MM.1S (cell line): ENCODE data around the gene IL13RA2.

Experiments
- DNase-seq: peaks from one replicate; pipeline ENCODE4 v3.0.0-alpha.2; 2015
- H2AFZ ChIP-seq: fragments of 300-600 bp; sonication (generic); 2 replicates; pipeline ENCODE4 v1.6.0; 2016; ENCODE audit warnings: antibody characterized with exemption, low read length
- H3F3A ChIP-seq: fragments of 300-600 bp; sonication (generic); 2 replicates; pipeline ENCODE4 v1.6.1; 2016; ENCODE audit warnings: mild to moderate bottlenecking, antibody characterized with exemption, low read length, moderate library complexity, mixed read lengths; ENCODE audit not compliant: insufficient read depth
- H3K27ac ChIP-seq: fragments of 300-600 bp; sonication (generic); 2 replicates; pipeline ENCODE4 v1.5.1; 2016; ENCODE audit warnings: mild to moderate bottlenecking, low read length
- H3K27me3 ChIP-seq: fragments of 300-600 bp; sonication (generic); replicated peaks from 2 replicates; pipeline ENCODE4 v1.6.0; 2016; ENCODE audit warnings: low read length; ENCODE audit not compliant: insufficient read depth
- H3K36me3 ChIP-seq: fragments of 300-600 bp; sonication (generic); replicated peaks from 2 replicates; pipeline ENCODE4 v1.6.1; 2016; ENCODE audit warnings: mild to moderate bottlenecking, low read length, mixed read lengths; ENCODE audit not compliant: insufficient read depth
- H3K4me1 ChIP-seq: fragments of 300-600 bp; sonication (generic); 2 replicates; pipeline ENCODE4 v1.6.1; 2016; ENCODE audit warnings: low read length, mixed read lengths
- H3K4me2 ChIP-seq: fragments of 300-600 bp; sonication (generic); 2 replicates; pipeline ENCODE4 v1.6.0; 2016; ENCODE audit warnings: low read depth, low read length
- H3K4me3 ChIP-seq: fragments of 300-600 bp; sonication (generic); 2 replicates; pipeline ENCODE4 v1.5.1; 2016; ENCODE audit warnings: low read length, mixed read lengths
- H3K79me2 ChIP-seq: fragments of 300-600 bp; sonication (generic); 2 replicates; pipeline ENCODE4 v1.6.1; 2016; ENCODE audit warnings: mixed run types, low read length, mixed read lengths
- H3K9ac ChIP-seq: fragments of 300-600 bp; sonication (generic); 2 replicates; pipeline ENCODE4 v1.6.1; 2016; ENCODE audit warnings: low read length, mixed read lengths
- H3K9me2 ChIP-seq: fragments of 300-600 bp; sonication (generic); replicated peaks from 2 replicates; pipeline ENCODE4 v1.6.1; 2016; ENCODE audit warnings: mild to moderate bottlenecking, low read length, mixed read lengths; ENCODE audit not compliant: insufficient read depth
- H3K9me3 ChIP-seq: fragments of 300-600 bp; sonication (generic); replicated peaks from 2 replicates; pipeline ENCODE4 v1.6.1; 2016; ENCODE audit warnings: mild to moderate bottlenecking, low read length, mixed read lengths; ENCODE audit not compliant: insufficient read depth
- H4K20me1 ChIP-seq: fragments of 300-600 bp; sonication (generic); 2 replicates; pipeline ENCODE4 v1.6.1; 2016; ENCODE audit warnings: mild to moderate bottlenecking, low read length, moderate library complexity, mixed read lengths; ENCODE audit not compliant: insufficient read depth
- EZH2 ChIP-seq: fragments of 300-600 bp; sonication (generic); optimal IDR thresholded peaks from 2 replicates; pipeline ENCODE3; 2017; ENCODE audit warnings: low read depth, mild to moderate bottlenecking, antibody characterized with exemption, low read length, mixed read lengths
- EZH2phosphoT487 ChIP-seq: fragments of 300-600 bp; sonication (generic); IDR thresholded peaks from 2 replicates; pipeline ENCODE4 v1.6.1; 2018; ENCODE audit warnings: antibody characterized with exemption, low read length
- TF ChIP-seq, protein P1 (sequence below): fragments of 300-600 bp; sonication (generic); IDR thresholded peaks from 2 replicates; pipeline ENCODE4 v1.5.1; 2016; ENCODE audit warnings: antibody characterized with exemption, low read length, mixed read lengths

Gene IL13RA2

DNA sequence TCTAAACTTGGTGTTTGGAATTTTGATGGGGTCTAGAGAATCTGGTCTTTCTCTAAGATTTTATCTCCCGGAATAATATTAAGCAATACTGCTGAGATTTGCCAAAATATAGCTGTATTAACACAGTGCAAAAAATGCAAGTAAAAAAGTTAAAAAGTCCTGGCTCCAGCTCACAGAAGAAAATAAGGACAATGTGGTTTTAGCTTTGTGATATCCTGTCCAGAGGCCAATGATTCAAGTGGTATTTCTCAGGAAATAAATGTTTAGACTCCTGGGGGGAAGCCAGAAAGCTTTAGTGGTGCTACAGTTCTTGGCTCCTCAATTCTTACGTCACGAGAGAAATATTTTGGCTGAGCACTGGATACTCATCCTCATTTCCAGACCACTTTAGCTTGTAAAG is 40.9 kb upstream of the IL13RA2 start:
- TF ChIP-seq EZH2 (no peak), EZH2phosphoT487 (no peak)
- TF ChIP-seq, protein P1, sequence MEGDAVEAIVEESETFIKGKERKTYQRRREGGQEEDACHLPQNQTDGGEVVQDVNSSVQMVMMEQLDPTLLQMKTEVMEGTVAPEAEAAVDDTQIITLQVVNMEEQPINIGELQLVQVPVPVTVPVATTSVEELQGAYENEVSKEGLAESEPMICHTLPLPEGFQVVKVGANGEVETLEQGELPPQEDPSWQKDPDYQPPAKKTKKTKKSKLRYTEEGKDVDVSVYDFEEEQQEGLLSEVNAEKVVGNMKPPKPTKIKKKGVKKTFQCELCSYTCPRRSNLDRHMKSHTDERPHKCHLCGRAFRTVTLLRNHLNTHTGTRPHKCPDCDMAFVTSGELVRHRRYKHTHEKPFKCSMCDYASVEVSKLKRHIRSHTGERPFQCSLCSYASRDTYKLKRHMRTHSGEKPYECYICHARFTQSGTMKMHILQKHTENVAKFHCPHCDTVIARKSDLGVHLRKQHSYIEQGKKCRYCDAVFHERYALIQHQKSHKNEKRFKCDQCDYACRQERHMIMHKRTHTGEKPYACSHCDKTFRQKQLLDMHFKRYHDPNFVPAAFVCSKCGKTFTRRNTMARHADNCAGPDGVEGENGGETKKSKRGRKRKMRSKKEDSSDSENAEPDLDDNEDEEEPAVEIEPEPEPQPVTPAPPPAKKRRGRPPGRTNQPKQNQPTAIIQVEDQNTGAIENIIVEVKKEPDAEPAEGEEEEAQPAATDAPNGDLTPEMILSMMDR, result no peak
- H3K27ac ChIP-seq, result no peak overlapping the region
- DNase-seq, result no peak

DNA sequence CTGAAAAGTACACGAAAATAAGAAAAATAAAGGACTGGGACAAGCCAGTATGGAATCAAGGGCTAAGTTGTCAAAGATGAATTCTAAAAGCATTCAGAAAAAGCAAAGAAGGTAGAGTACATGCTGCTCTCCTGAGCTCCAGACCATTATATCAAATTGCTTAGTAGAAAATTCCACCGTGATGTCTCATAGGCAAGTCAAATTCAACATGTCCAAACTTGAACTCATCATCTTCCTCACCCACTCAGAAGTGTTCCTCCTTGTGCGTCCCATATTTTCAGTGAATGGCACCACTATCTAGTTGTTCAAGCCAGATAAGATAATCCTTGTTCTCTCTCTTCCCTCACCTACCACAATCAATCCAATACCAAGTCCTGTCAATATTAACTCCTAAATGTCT is 37.5 kb upstream of the IL13RA2 start:
- H3K36me3 ChIP-seq, result no peaks in the 10 kb centered on the region
- no peaks in the 10 kb centered on the region for H3K27me3 ChIP-seq
- no peaks in the 10 kb centered on the region for H3K9me2 ChIP-seq
- no peaks in the 10 kb centered on the region for H3K9me3 ChIP-seq
- no peak overlapping the region for H3K9ac ChIP-seq
- H4K20me1 ChIP-seq, result no peaks in the 10 kb centered on the region
- H3K79me2 ChIP-seq, result no peaks in the 10 kb centered on the region
- no peak overlapping the region for H3K4me2 ChIP-seq
- H3K4me1 ChIP-seq, result no peaks in the 10 kb centered on the region
- no peak overlapping the region for H3K27ac ChIP-seq
- no peak for TF ChIP-seq EZH2
- TF ChIP-seq, protein P1, result no peak
- TF ChIP-seq EZH2phosphoT487, result no peak
- H3F3A ChIP-seq, result no peaks in the 10 kb centered on the region
- H2AFZ ChIP-seq, result no peak overlapping the region
- no peak for DNase-seq
- no peak overlapping the region for H3K4me3 ChIP-seq

More for the DNA sequence above, 40.9 kb upstream of the IL13RA2 start:
- Histone ChIP-seq H3K27me3 (no peaks in the 10 kb centered on the region), H3K79me2 (no peaks in the 10 kb centered on the region), H3K9me2 (no peaks in the 10 kb centered on the region), H3K4me1 (no peaks in the 10 kb centered on the region), H2AFZ (no peak overlapping the region), H3K36me3 (no peaks in the 10 kb centered on the region), H3F3A (no peaks in the 10 kb centered on the region), H3K9ac (no peak overlapping the region), H3K4me3 (no peak overlapping the region), H4K20me1 (no peaks in the 10 kb centered on the region), H3K4me2 (no peak overlapping the region), H3K9me3 (no peaks in the 10 kb centered on the region)

DNA sequence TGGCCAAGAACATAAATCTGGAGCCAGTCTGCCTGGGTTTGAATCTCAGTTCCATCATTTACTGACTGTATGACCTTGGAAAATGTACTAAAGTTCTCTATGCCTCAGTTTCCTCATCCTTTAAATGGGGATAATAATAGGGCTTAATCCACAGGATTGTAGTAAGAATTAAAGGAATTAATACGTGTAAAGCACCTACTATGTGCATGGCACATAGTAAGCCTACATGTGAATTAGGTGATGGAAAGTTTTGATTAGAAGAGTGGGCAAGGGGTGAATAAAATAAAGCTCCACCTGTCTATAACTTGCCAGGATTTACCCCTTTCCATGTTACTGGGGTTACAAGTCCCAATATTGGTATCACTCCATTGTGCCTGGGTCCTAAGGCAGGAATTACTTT is 35.8 kb upstream of the IL13RA2 start:
- Histone ChIP-seq H3K79me2 (no peaks in the 10 kb centered on the region), H3F3A (no peaks in the 10 kb centered on the region), H3K9me3 (no peaks in the 10 kb centered on the region), H3K36me3 (no peaks in the 10 kb centered on the region), H4K20me1 (no peaks in the 10 kb centered on the region), H3K27me3 (no peaks in the 10 kb centered on the region), H3K9me2 (no peaks in the 10 kb centered on the region), H3K4me3 (no peak overlapping the region), H3K4me2 (no peak overlapping the region), H2AFZ (no peak overlapping the region), H3K9ac (no peak overlapping the region), H3K27ac (no peak overlapping the region), H3K4me1 (no peaks in the 10 kb centered on the region)
- TF ChIP-seq EZH2phosphoT487, result no peak
- TF ChIP-seq EZH2, result no peak
- TF ChIP-seq, protein P1, result no peak
- no peak for DNase-seq
